ENCODE data around the gene INSL6. TPM values are rescaled to one million over a fixed set of nuclear protein-coding genes. Genes with fewer than 3 reads are reported as not detected.

INSL6 gene
- total and polyA plus RNA-seq, 2 donors from 2014 or later, result 0.47 TPM; not detected in 1

DNA sequence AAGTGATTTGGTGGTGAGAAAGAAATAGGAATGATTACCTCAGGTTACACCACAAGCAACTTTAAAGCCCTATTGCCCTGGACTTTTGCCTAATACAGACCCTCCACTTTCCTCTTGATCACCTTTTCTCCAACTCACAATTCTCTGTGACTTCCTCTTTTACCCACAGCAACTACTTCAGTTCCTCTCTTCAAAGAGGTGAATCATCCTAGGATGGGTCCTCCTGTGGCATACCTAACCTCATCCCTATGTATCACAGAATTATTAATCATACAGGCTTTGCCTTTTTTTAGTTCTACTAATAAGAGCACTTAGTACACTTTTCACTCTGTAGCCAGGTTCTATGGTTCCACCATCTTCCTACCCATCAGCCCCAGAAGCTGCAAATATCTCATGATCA lies 19.6 kb upstream of the INSL6 start:
- no peak overlapping the region for H3K27ac ChIP-seq (ENCODE audit: low read depth in 2 of 2, low read length in 2 of 2)
- no peak overlapping the region for H3K4me3 ChIP-seq (ENCODE audit: low read length in 3 of 3)
- intact Hi-C loops (cut with DNase I), result no loop called here
- no peaks in the 10 kb centered on the region for H3K27me3 ChIP-seq (ENCODE audit: control insufficient read depth, insufficient read depth, low read length)
- H3K9ac ChIP-seq (ENCODE audit: low read length in 3 of 3), result no peak overlapping the region
- no peak for TF ChIP-seq CTCF (IDR thresholded peaks at IDR 0.05; ENCODE audit: borderline replicate concordance, extremely low read depth, insufficient read depth)
- FAIRE-seq (no peak), DNase-seq (no peak)
- no peaks in the 10 kb centered on the region for H3K4me1 ChIP-seq (ENCODE audit: control insufficient read depth in 2 of 3, insufficient read depth in 2 of 3, low read depth in 1 of 3, low read length in 3 of 3)
- no peaks in the 10 kb centered on the region for H3K9me3 ChIP-seq (ENCODE audit: control insufficient read depth in 2 of 3, insufficient read depth in 1 of 3, low read length in 3 of 3)
- no peaks in the 10 kb centered on the region for H3K36me3 ChIP-seq (ENCODE audit: control insufficient read depth in 2 of 3, insufficient read depth in 3 of 3, low read length in 3 of 3)

GRCh38 chr9:5195463-5195862 lies 10.0 kb upstream of the INSL6 start:
- Histone ChIP-seq H3K9ac (ENCODE audit: low read length in 3 of 3) (no peak overlapping the region), H3K27ac (ENCODE audit: low read depth in 2 of 2, low read length in 2 of 2) (no peak overlapping the region), H3K27me3 (ENCODE audit: control insufficient read depth, insufficient read depth, low read length) (no peaks in the 10 kb centered on the region), H3K4me3 (ENCODE audit: low read length in 3 of 3) (no peak overlapping the region), H3K4me1 (ENCODE audit: control insufficient read depth in 2 of 3, insufficient read depth in 2 of 3, low read depth in 1 of 3, low read length in 3 of 3) (no peaks in the 10 kb centered on the region), H3K36me3 (ENCODE audit: control insufficient read depth in 2 of 3, insufficient read depth in 3 of 3, low read length in 3 of 3) (no peaks in the 10 kb centered on the region), H3K9me3 (ENCODE audit: control insufficient read depth in 2 of 3, insufficient read depth in 1 of 3, low read length in 3 of 3) (no peaks in the 10 kb centered on the region)
- no peak for TF ChIP-seq CTCF (IDR thresholded peaks at IDR 0.05; ENCODE audit: borderline replicate concordance, extremely low read depth, insufficient read depth)
- intact Hi-C loops (cut with DNase I), result no loop called here
- no peak for DNase-seq
- FAIRE-seq, result no peak

- FAIRE-seq (no peak), DNase-seq (no peak)
- H3K4me1 ChIP-seq (ENCODE audit: control insufficient read depth in 2 of 3, insufficient read depth in 2 of 3, low read depth in 1 of 3, low read length in 3 of 3), result no peaks in the 10 kb centered on the region
- no peaks in the 10 kb centered on the region for H3K27me3 ChIP-seq (ENCODE audit: control insufficient read depth, insufficient read depth, low read length)
- no peak overlapping the region for H3K27ac ChIP-seq (ENCODE audit: low read depth in 2 of 2, low read length in 2 of 2)
- H3K36me3 ChIP-seq (ENCODE audit: control insufficient read depth in 2 of 3, insufficient read depth in 3 of 3, low read length in 3 of 3), result no peaks in the 10 kb centered on the region
- TF ChIP-seq CTCF (IDR thresholded peaks at IDR 0.05; ENCODE audit: borderline replicate concordance, extremely low read depth, insufficient read depth), result no peak
- intact Hi-C loops (cut with DNase I), result no loop called here
- H3K4me3 ChIP-seq (ENCODE audit: low read length in 3 of 3), result no peak overlapping the region
- H3K9me3 ChIP-seq (ENCODE audit: control insufficient read depth in 2 of 3, insufficient read depth in 1 of 3, low read length in 3 of 3), result no peaks in the 10 kb centered on the region
- H3K9ac ChIP-seq (ENCODE audit: low read length in 3 of 3), result no peak overlapping the region
Observed at GRCh38 chr9:5193345-5193744, 7.9 kb upstream of the INSL6 start.

DNA sequence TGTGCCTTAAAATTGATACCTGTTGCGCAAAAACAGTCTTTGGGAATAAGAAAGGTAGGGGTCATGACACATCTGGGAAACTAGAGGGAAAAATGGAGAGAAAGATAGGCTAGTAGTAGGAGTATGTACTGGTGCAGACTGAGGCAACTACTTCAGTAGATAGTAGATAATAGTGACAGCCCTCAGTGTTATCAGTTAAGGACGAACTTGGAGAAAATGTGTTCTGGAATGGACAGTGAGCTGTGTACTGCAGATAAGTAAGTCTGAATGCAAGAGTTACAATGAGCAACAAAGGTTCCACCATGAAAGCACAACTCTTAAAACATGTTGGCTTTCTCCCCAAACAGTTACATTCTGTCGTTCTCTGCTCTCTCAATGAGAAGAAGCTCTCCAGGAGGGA lies 6.5 kb upstream of the INSL6 start:
- intact Hi-C loops (cut with DNase I), result no loop called here
- Histone ChIP-seq H3K27ac (ENCODE audit: low read depth in 2 of 2, low read length in 2 of 2) (no peak overlapping the region), H3K9me3 (ENCODE audit: control insufficient read depth in 2 of 3, insufficient read depth in 1 of 3, low read length in 3 of 3) (no peaks in the 10 kb centered on the region), H3K4me3 (ENCODE audit: low read length in 3 of 3) (no peak overlapping the region), H3K4me1 (ENCODE audit: control insufficient read depth in 2 of 3, insufficient read depth in 2 of 3, low read depth in 1 of 3, low read length in 3 of 3) (no peaks in the 10 kb centered on the region), H3K36me3 (ENCODE audit: control insufficient read depth in 2 of 3, insufficient read depth in 3 of 3, low read length in 3 of 3) (no peaks in the 10 kb centered on the region), H3K27me3 (ENCODE audit: control insufficient read depth, insufficient read depth, low read length) (no peaks in the 10 kb centered on the region), H3K9ac (ENCODE audit: low read length in 3 of 3) (no peak overlapping the region)
- DNase-seq, result no peak
- TF ChIP-seq CTCF (IDR thresholded peaks at IDR 0.05; ENCODE audit: borderline replicate concordance, extremely low read depth, insufficient read depth), result no peak
- FAIRE-seq, result no peak

All from kidney (tissue), 14 donors.